Stimulated activated CD4-positive, alpha-beta T cell treated with anti-CD3 and anti-CD28 coated beads, Interleukin-2, amount 100 ng/mL, for 4 hours (primary cell): Measurements from ENCODE around the gene LPIN2.
"Not testable (repeated sequence)": the region's sequence is repeated elsewhere in the genome, so short reads cannot be mapped to it uniquely, and the experiment has no call there.

Source experiments
- DNase-seq: peaks from one replicate; pipeline ENCODE4 v3.0.0-alpha.2; 2020; ENCODE audit warnings: low read depth

Gene LPIN2

GRCh38 chr18:3044931-3045698, 32.2 kb upstream of the LPIN2 start:
- DNase-seq, result no peak

GRCh38 chr18:3042379-3042778, 29.4 kb upstream of the LPIN2 start:
- DNase-seq, result no peak

GRCh38 chr18:3041843-3042242, 28.9 kb upstream of the LPIN2 start:
- no peak for DNase-seq

GRCh38 chr18:3040881-3041280, 27.9 kb upstream of the LPIN2 start:
- DNase-seq, result no peak

GRCh38 chr18:3040173-3040572, 27.2 kb upstream of the LPIN2 start:
- DNase-seq, result no peak

- no peak for DNase-seq
These were observed 24.5 kb upstream of the LPIN2 start for GRCh38 chr18:3037423-3037915.

- DNase-seq, result no peak
These were observed 23.2 kb upstream of the LPIN2 start for GRCh38 chr18:3036108-3036507.

- DNase-seq, result no peak
These were observed 22.7 kb upstream of the LPIN2 start for GRCh38 chr18:3035635-3036034.

- DNase-seq, result no peak
These were observed 19.8 kb upstream of the LPIN2 start for GRCh38 chr18:3032721-3033120.

- no peak for DNase-seq
These were observed 16.4 kb upstream of the LPIN2 start for GRCh38 chr18:3029215-3029952.

- not testable (repeated sequence) for DNase-seq
These were observed 15.2 kb upstream of the LPIN2 start for GRCh38 chr18:3028115-3028514.

GRCh38 chr18:3027370-3027891, 14.5 kb upstream of the LPIN2 start:
- DNase-seq, result no peak

- no peak for DNase-seq
These were observed 12.6 kb upstream of the LPIN2 start for GRCh38 chr18:3025544-3025943.

GRCh38 chr18:3023603-3024002, 10.7 kb upstream of the LPIN2 start:
- not testable (repeated sequence) for DNase-seq

GRCh38 chr18:3016585-3017297, 3.8 kb upstream of the LPIN2 start:
- DNase-seq, result no peak

GRCh38 chr18:3015851-3016250, 2.9 kb upstream of the LPIN2 start:
- no peak for DNase-seq

GRCh38 chr18:3015204-3015592, 2.3 kb upstream of the LPIN2 start:
- no peak for DNase-seq

- no peak for DNase-seq
These were observed 1.7 kb upstream of the LPIN2 start for GRCh38 chr18:3014503-3015203.

GRCh38 chr18:3012136-3013023, 564 bp downstream of the LPIN2 start:
- DNase-seq, result peak; percentile 35

GRCh38 chr18:3010086-3010485, 2.9 kb downstream of the LPIN2 start:
- DNase-seq, result no peak

GRCh38 chr18:3008541-3008940, 4.4 kb downstream of the LPIN2 start:
- no peak for DNase-seq
